ENCODE measurements around the gene SNED1. TPM values are rescaled to one million over a fixed set of nuclear protein-coding genes. Genes with fewer than 3 reads are reported as not detected.

Gene SNED1
- total and polyA plus RNA-seq, 7 donors: 0.69 to 37.1 (median 8.3) TPM

DNA sequence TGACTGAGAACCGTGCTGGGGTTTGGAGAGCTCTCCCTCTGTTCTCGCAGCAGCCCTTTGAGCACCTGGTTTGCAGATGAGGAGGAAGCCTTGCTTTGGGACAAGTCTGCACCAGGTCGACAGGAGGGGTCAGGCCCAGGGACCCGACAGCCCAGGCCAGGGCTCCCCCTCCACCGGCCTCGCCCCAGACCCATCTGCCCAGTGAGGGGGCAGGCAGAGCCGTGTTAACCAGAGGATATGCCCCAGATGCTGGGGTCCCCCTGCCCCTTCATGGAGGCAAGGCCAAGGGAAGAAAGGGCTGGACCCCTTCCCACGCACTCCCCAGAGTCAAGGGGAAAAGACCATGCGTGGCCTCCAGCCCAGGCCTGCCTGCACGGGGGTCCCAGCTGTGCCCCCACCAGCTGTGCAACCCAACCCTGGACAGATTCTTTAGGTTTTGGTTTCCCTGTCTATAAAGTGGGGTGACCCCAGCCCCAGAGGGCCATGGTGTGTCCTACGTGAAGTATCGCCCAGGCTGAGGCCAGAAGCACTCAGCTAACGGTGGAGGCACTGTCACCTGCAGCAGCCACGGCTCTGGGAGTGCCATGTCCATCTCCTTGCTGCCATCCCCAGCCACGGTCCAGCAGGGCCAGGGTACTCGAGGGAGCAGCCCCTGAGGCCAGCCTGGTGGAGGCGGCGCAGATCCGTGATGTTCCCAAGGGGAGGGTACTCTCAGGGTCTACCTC lies 4.8 kb upstream of the SNED1 start:
- peak; percentile 61 for DNase-seq
- H3K36me3 ChIP-seq: no peaks in the 10 kb centered on the region
- no peak for TF ChIP-seq POLR2A (IDR thresholded peaks at IDR 0.05)
- TF ChIP-seq POLR2AphosphoS5 (IDR thresholded peaks at IDR 0.05): no peak
- no peak for TF ChIP-seq EP300 (IDR thresholded peaks at IDR 0.05)
- TF ChIP-seq, protein P1, sequence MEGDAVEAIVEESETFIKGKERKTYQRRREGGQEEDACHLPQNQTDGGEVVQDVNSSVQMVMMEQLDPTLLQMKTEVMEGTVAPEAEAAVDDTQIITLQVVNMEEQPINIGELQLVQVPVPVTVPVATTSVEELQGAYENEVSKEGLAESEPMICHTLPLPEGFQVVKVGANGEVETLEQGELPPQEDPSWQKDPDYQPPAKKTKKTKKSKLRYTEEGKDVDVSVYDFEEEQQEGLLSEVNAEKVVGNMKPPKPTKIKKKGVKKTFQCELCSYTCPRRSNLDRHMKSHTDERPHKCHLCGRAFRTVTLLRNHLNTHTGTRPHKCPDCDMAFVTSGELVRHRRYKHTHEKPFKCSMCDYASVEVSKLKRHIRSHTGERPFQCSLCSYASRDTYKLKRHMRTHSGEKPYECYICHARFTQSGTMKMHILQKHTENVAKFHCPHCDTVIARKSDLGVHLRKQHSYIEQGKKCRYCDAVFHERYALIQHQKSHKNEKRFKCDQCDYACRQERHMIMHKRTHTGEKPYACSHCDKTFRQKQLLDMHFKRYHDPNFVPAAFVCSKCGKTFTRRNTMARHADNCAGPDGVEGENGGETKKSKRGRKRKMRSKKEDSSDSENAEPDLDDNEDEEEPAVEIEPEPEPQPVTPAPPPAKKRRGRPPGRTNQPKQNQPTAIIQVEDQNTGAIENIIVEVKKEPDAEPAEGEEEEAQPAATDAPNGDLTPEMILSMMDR (IDR thresholded peaks at IDR 0.05): no peak
- H3K27ac ChIP-seq: no peak overlapping the region
- no peaks in the 10 kb centered on the region for H3K9me3 ChIP-seq
- WGBS, 2 donors: 83 to 90% methylated on average over 19 of the region's 19 CpGs
- intact Hi-C loops (cut with DNase I): no loop called here
- no peak overlapping the region for H3K4me3 ChIP-seq
- no peaks in the 10 kb centered on the region for H3K27me3 ChIP-seq
- H3K4me1 ChIP-seq: peaks cover 0 to 20% (median 16%) of the 10 kb centered on the region in 4 donors

DNA sequence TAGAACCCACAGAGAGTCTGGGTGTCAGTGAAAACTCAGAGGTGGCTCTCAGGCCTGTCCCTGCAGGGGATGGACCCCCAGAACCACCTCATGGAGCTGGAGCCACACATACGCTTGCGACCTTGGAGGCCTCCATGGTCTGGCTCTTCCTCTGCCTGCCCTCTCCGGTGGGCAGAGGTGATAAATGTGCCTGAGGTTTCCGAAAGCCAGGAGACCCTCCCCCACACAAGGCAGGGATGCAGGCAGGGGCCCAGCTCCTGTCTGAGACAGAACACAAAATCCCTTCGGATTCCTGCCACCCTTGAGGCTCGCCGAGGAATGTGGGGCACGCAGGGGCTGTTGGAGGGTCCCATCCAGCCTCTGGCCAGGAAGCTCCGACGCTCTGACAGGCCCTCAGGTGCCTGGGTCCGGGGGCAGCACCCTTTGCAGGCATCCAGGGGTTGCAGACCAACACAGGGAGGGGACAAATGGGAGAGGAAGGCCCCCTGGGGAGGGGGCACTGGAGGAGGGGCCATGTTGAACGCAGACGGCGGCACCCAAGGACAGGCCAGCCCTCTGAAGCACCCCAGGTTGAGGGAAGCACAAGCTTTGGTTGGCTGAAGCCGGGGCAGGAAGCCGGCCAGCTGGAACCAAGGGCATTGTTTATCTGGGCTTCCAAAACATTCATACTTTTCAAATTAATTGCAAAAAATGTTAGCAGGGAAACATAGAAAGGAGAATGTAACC lies 4.1 kb upstream of the SNED1 start:
- Histone ChIP-seq H3K27me3 (no peaks in the 10 kb centered on the region), H3K4me3 (no peak overlapping the region), H3K4me1 (peaks cover 0 to 22% (median 19%) of the 10 kb centered on the region in 4 donors), H3K27ac (no peak overlapping the region), H3K36me3 (no peaks in the 10 kb centered on the region), H3K9me3 (no peaks in the 10 kb centered on the region)
- intact Hi-C loops (cut with DNase I): no loop called here
- TF ChIP-seq EP300 (IDR thresholded peaks at IDR 0.05): no peak
- no peak for TF ChIP-seq POLR2AphosphoS5 (IDR thresholded peaks at IDR 0.05)
- TF ChIP-seq, protein P1 (IDR thresholded peaks at IDR 0.05): no peak
- TF ChIP-seq POLR2A (IDR thresholded peaks at IDR 0.05): no peak
- DNase-seq: peak; percentile 65
- WGBS, 2 donors: 78 to 86% methylated on average over 16 of the region's 16 CpGs

DNA sequence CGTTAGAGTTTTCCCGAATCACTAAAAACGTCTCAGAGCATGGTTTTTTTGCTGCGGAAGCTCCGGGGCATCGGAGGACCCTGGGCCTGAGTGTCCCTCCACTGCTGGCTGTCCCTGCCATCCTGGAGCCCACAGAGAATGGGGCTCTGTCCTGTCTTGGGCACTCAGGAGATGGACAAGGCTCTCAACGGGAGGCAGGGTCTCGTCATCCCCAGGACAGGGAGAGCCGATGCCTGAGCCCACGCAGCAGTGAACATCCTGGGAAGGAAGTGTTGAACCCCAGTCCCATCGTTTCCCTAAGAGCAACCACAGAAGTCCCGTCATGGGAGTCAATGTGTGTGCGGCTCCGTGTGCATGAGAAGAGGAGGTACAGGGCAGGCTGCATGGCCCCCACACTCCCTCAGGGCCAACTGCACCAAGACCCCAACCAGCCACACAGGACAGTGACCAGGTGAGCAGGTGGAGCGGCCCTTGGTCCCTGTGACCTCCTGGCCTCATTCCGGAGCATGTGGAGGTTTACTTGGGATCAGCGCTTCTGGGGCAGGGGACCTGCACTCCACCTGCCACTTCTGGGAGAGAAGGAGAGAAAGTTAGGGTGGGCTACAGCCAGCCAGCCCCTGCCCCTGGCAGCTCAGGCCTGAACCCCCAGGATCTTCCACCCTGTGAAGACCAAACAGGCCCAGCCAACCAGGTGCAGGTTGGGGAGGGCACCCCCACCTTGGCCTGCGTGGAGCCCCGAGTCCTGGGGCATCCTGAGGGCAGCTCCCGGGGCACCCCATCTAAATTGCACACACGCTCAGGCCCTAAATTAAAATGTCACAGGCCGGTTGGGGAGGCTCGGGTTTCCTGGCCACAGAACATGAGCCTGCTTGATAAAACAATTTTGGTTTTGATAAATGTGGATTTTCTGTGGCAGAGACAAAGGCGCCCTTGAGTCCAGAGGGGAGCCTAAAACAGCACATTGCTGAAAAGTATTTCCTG lies 3.1 kb upstream of the SNED1 start:
- TF ChIP-seq EP300 (IDR thresholded peaks at IDR 0.05) (no peak), POLR2A (IDR thresholded peaks at IDR 0.05) (no peak), POLR2AphosphoS5 (IDR thresholded peaks at IDR 0.05) (no peak)
- TF ChIP-seq, protein P1 (IDR thresholded peaks at IDR 0.05): no peak
- Histone ChIP-seq H3K4me1 (peaks cover 0 to 27% (median 23%) of the 10 kb centered on the region in 4 donors), H3K27ac (no peak overlapping the region), H3K4me3 (no peak overlapping the region), H3K27me3 (no peaks in the 10 kb centered on the region), H3K36me3 (no peaks in the 10 kb centered on the region), H3K9me3 (no peaks in the 10 kb centered on the region)
- 78 to 87% methylated on average over 24 of the region's 24 CpGs for WGBS, 2 donors
- peak; percentile 61 for DNase-seq
- intact Hi-C loops (cut with DNase I): no loop called here

DNA sequence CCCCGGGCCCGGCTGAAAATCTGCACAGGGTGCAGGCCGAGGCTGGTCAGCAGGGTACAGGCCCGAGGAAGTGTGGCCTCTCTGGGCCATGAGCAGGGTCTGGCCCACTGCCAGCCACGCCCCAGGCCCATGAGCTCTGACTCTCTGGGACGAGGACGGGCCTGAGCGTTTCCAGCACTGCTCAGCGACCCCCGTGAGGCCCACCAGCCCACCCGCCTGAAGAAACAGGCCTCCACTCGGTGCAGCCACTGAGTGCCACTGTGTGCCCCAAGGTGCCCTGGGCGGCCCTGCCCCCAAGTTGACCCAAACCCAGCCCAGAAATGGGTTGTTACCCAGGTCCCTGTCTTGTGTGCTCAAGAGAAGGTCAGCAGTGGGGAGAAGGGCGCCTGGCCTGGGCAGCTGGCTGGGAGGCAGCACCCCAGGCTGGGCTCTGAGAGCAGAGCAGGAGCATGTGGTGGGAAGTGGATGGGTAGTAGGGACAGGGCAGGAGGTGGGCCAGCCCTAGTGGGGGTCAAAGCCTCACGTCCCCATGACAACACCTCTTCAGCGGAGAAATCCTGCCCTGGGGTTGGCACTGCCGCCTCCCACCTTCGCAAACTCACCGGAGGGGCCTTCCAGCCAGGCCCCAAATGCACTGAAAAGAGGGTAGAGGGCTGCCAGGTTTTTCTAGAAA lies 2.1 kb upstream of the SNED1 start:
- no peaks in the 10 kb centered on the region for H3K36me3 ChIP-seq
- no peak for TF ChIP-seq POLR2AphosphoS5 (IDR thresholded peaks at IDR 0.05)
- TF ChIP-seq EP300 (IDR thresholded peaks at IDR 0.05): no peak
- no peak for TF ChIP-seq POLR2A (IDR thresholded peaks at IDR 0.05)
- TF ChIP-seq, protein P1 (IDR thresholded peaks at IDR 0.05): no peak
- H3K4me1 ChIP-seq: peaks cover 0 to 26% (median 21%) of the 10 kb centered on the region in 4 donors
- no peaks in the 10 kb centered on the region for H3K9me3 ChIP-seq
- WGBS, 2 donors: 76 to 78% methylated on average over 19 of the region's 19 CpGs
- no peak overlapping the region for H3K4me3 ChIP-seq
- intact Hi-C loops (cut with DNase I): no loop called here
- DNase-seq: peak; percentile 63
- H3K27me3 ChIP-seq: no peaks in the 10 kb centered on the region
- peak overlapping the region in 1 of 4 donors; percentile 14 for H3K27ac ChIP-seq

All from sigmoid colon (tissue), 7 donors.